Parathyroid adenoma (tissue), 2 donors: ENCODE results near the gene ATG2A.

Source experiments
- H2AFZ ChIP-seq: fragments of 300-600 bp; sonication (generic); one replicate; pipeline ENCODE4 v1.7.0; 2017; ENCODE audit warnings: antibody characterized with exemption, mild to moderate bottlenecking
- H3K27ac ChIP-seq: fragments of 300-600 bp; sonication (generic); one replicate; pipeline ENCODE4 v1.7.0; 2017
- H3K27me3 ChIP-seq: fragments of 300-600 bp; sonication (generic); one replicate; pipeline ENCODE4 v1.7.0; 2017; ENCODE audit warnings: low read length; ENCODE audit not compliant: control insufficient read depth, insufficient read depth
- H3K36me3 ChIP-seq: fragments of 300-600 bp; sonication (generic); one replicate; pipeline ENCODE4 v1.7.0; 2017; ENCODE audit warnings: low read length; ENCODE audit not compliant: control insufficient read depth, insufficient read depth
- H3K4me1 ChIP-seq: fragments of 300-600 bp; sonication (generic); one replicate; pipeline ENCODE4 v1.7.0; 2017; ENCODE audit warnings: control low read depth
- H3K4me2 ChIP-seq: fragments of 300-600 bp; sonication (generic); one replicate; pipeline ENCODE4 v1.7.0; 2017; ENCODE audit warnings: low read length
- H3K4me3 ChIP-seq: fragments of 300-600 bp; sonication (generic); one replicate; pipeline ENCODE4 v1.7.0; 2017; ENCODE audit warnings: low read depth, low read length
- H3K79me2 ChIP-seq: fragments of 300-600 bp; sonication (generic); one replicate; pipeline ENCODE4 v1.7.0; 2017; ENCODE audit warnings: control low read depth
- H3K9ac ChIP-seq: fragments of 300-600 bp; sonication (generic); one replicate; pipeline ENCODE4 v1.7.0; 2017; ENCODE audit warnings: mild to moderate bottlenecking
- H3K9me3 ChIP-seq: fragments of 300-600 bp; sonication (generic); one replicate; pipeline ENCODE4 v1.7.0; 2017; ENCODE audit warnings: low read length; ENCODE audit not compliant: control insufficient read depth
- CTCF ChIP-seq: fragments of 300-600 bp; sonication (generic); IDR thresholded peaks from one replicate; pipeline ENCODE4 v1.7.0; 2017; ENCODE audit warnings: antibody characterized with exemption, mild to moderate bottlenecking
- donor health status: primary hyperparathyroidism.

ATG2A gene

DNA sequence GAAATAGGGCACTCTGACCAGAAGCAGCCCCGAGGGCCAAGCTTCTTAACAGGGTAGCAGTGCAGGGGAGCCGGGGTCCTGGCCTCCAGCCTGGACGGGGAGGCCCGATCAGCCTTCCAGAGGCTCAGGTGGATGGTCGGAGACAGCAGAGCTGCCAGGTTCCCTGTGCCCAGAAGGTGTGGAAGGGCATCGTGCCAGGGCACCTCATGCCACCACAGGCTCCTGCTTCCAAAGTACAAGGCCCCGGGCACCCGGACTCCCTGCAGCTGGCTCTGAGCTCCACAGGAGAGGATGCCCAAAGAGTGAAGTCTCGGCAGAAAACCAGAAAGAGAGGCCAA, 52.9 kb downstream of the ATG2A start:
- Histone ChIP-seq H3K4me3 (no peak overlapping the region), H3K4me2 (no peak overlapping the region), H3K9ac (no peak overlapping the region), H3K27me3 (no peaks in the 10 kb centered on the region), H3K27ac (peak overlapping the region; percentile 62), H3K36me3 (no peaks in the 10 kb centered on the region), H3K4me1 (peaks cover 5% of the 10 kb centered on the region), H3K79me2 (peaks cover 3% of the 10 kb centered on the region), H3K9me3 (no peaks in the 10 kb centered on the region), H2AFZ (no peak overlapping the region)
- no peak for TF ChIP-seq CTCF

- H3K79me2 ChIP-seq = no peaks in the 10 kb centered on the region
- H3K9ac ChIP-seq = no peak overlapping the region
- no peaks in the 10 kb centered on the region for H3K9me3 ChIP-seq
- H2AFZ ChIP-seq = no peak overlapping the region
- no peak overlapping the region for H3K4me2 ChIP-seq
- TF ChIP-seq CTCF = no peak
- peak overlapping the region; percentile 62 for H3K27ac ChIP-seq
- no peak overlapping the region for H3K4me3 ChIP-seq
- peaks cover 5% of the 10 kb centered on the region for H3K4me1 ChIP-seq
- H3K27me3 ChIP-seq = no peaks in the 10 kb centered on the region
- H3K36me3 ChIP-seq = no peaks in the 10 kb centered on the region
These were observed 53.5 kb downstream of the ATG2A start for GRCh38 chr11:64863391-64864060.

GRCh38 chr11:64862987-64863390, 54.0 kb downstream of the ATG2A start:
- H3K79me2 ChIP-seq = no peaks in the 10 kb centered on the region
- no peak overlapping the region for H2AFZ ChIP-seq
- H3K27me3 ChIP-seq = no peaks in the 10 kb centered on the region
- no peak overlapping the region for H3K27ac ChIP-seq
- no peaks in the 10 kb centered on the region for H3K36me3 ChIP-seq
- H3K4me1 ChIP-seq = peaks cover 5% of the 10 kb centered on the region
- no peak overlapping the region for H3K4me2 ChIP-seq
- no peak overlapping the region for H3K9ac ChIP-seq
- H3K4me3 ChIP-seq = no peak overlapping the region
- no peak for TF ChIP-seq CTCF
- H3K9me3 ChIP-seq = no peaks in the 10 kb centered on the region

DNA sequence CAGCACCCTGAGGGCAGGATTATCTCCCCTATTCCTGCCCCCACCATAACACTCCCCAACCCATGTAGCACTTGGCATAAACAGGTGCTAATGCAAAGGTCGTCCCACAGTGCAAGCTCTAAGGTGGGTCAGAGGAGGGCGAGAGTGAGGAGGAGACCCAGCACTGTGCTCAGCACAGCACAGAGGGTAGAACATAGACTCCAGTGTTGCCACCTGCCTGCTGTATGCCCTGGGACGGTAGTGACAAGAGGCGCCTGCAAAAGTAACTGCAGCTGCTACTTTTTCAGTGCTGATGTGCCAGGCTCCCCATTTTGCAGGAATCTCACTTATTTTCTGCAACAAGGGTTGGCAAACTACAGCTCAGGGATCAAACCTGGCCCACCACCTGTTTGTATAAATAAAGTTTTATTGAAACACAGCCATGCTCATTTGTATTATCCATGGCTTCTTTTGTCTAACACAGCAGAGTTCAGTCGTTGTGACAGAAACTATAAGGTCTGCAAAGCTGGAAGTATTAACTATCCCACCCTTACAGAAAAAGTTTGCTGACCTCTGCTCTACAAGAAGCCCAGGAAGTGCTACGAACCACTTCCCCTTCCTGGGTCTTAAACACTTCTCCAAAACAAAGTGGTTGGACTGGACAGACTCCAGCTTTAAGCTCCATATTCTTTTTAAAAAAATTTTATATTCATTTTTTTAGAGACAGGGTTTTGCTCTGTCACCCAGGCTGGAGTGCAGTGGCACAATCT, 55.6 kb downstream of the ATG2A start:
- Histone ChIP-seq H3K4me3 (no peak overlapping the region), H3K4me1 (peaks cover 5% of the 10 kb centered on the region), H3K27me3 (no peaks in the 10 kb centered on the region), H3K9me3 (no peaks in the 10 kb centered on the region), H2AFZ (no peak overlapping the region), H3K36me3 (no peaks in the 10 kb centered on the region), H3K27ac (no peak overlapping the region), H3K4me2 (no peak overlapping the region), H3K79me2 (no peaks in the 10 kb centered on the region), H3K9ac (no peak overlapping the region)
- TF ChIP-seq CTCF = no peak
